Transverse colon (tissue), 4 donors: ENCODE results near the gene CHP1. TPM values are rescaled to one million over a fixed set of nuclear protein-coding genes. Genes with fewer than 3 reads are reported as not detected.

Experiments used
- DNase-seq: peaks from one replicate; pipeline ENCODE4 v3.0.0-alpha.2; 2019
- H3K27ac ChIP-seq, 4 donors: fragments of 200-600 bp; sonication (generic); 2 replicates each; pipeline ENCODE4 v1.5.1; 2016 to 2018; ENCODE audit warnings: inconsistent platforms in 4 of 4
- H3K27me3 ChIP-seq: fragments of 200-600 bp; sonication (generic); 2 replicates; pipeline ENCODE4 v1.5.1; 2017; ENCODE audit warnings: inconsistent platforms
- H3K36me3 ChIP-seq, 4 donors: fragments of 200-600 bp; sonication (generic); 2 replicates each; pipeline ENCODE4 v1.5.1; 2017 to 2019; ENCODE audit warnings: inconsistent platforms in 4 of 4
- H3K4me1 ChIP-seq, 4 donors: fragments of 200-600 bp; sonication (generic); 2 replicates each; pipeline ENCODE4 v1.5.1; 2017 to 2020; ENCODE audit warnings: inconsistent platforms in 4 of 4
- H3K4me3 ChIP-seq, 4 donors: fragments of 200-600 bp; sonication (generic); 1 replicate in 1 of 4; 2 replicates in 3 of 4; pipeline versions ENCODE4 v1.5.1 to v1.6.1; 2017 to 2019; ENCODE audit warnings: inconsistent platforms in 4 of 4
- H3K9me3 ChIP-seq, 2 donors: fragments of 200-600 bp; sonication (generic); 2 replicates each; pipeline ENCODE4 v1.5.1; 2017 to 2019; ENCODE audit warnings: inconsistent platforms in 2 of 2
- EP300 ChIP-seq: sonication (generic); formaldehyde crosslinking; IDR thresholded peaks from one replicate; pipeline ENCODE4 v1.6.1; 2017; ENCODE audit warnings: antibody characterized with exemption, low read depth
- POLR2A ChIP-seq: fragments of 450-650 bp; IDR thresholded peaks from one replicate; pipeline ENCODE4 v1.6.1; 2016; ENCODE audit warnings: antibody characterized with exemption, mild to moderate bottlenecking, moderate library complexity
- POLR2AphosphoS5 ChIP-seq, 3 donors: sonication (generic); formaldehyde crosslinking; IDR thresholded peaks; one replicate each; pipeline ENCODE4 v1.6.1; 2016; ENCODE audit warnings: antibody characterized with exemption in 3 of 3
- WGBS, 2 donors: methylation state at CpG; one replicate each; pipeline ENCODE4 v1.1.5; 2018; ENCODE audit warnings: low coverage in 1 of 2; 5-methylcytosine and 5-hydroxymethylcytosine counted together
- in situ Hi-C, 4 donors: fragments of 200-750 bp; cut with MboI; loops; one replicate each; pipeline versions ENCODE4 v1.15.0 to v1.15.1; 2017; ENCODE audit warnings: low sequenced_read_pairs in 3 of 4, low pct_ligation_motif_present in 1 of 4, low pct_unique_long_range_greater_than_20kb in 1 of 4
- intact Hi-C: fragments of 100-400 bp; cut with DNase I; formaldehyde crosslinking; loops from one replicate; pipeline ENCODE4 v1.15.1; 2023; ENCODE audit warnings: low total_unique reads
- total RNA-seq, 4 donors: library from RNA; depleted of rRNA; stranded (reverse); fragments of >200 nt; gene quantifications; one replicate each; pipeline ENCODE4 v1.1.0, GENCODE V29; 2016
- TF ChIP-seq, protein P1 (sequence below), 5 experiments: fragments of 200-600 bp in 3 of 5; fragments of 450-650 bp in 2 of 5; sonication (generic) in 3 of 5; IDR thresholded peaks; 1 replicate in 2 of 5; 2 replicates in 3 of 5; pipeline ENCODE4 v1.5.1; 2016 to 2017; ENCODE audit warnings: antibody characterized with exemption in 5 of 5, inconsistent platforms in 3 of 5, mild to moderate bottlenecking in 2 of 5, moderate library complexity in 1 of 5

Gene CHP1
- total RNA-seq, 4 donors from 2014 or later: 321 to 818 (median 572) TPM

DNA sequence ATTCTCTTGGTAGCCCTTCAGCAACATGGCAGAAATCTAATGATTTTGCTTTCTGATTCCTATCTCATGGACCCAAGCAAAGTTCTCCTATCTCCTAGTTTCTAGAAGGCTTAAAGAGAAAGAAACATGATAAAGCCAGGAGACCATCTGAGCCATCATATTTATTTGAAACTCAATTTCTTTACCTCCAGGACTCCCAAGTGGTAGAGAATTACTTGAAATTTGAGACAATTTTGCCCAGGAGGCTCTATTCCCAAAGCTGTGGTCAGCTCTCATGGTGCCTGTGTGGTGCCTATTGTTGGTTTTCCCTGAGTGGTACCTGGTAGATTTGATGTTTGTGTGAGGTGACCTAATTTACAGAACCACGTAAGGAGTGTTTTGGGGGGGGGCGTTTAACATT is 38.8 kb downstream of the CHP1 start:
- WGBS, 2 donors: 94 to 95% methylated on average over 2 of the region's 2 CpGs
- TF ChIP-seq, protein P1, sequence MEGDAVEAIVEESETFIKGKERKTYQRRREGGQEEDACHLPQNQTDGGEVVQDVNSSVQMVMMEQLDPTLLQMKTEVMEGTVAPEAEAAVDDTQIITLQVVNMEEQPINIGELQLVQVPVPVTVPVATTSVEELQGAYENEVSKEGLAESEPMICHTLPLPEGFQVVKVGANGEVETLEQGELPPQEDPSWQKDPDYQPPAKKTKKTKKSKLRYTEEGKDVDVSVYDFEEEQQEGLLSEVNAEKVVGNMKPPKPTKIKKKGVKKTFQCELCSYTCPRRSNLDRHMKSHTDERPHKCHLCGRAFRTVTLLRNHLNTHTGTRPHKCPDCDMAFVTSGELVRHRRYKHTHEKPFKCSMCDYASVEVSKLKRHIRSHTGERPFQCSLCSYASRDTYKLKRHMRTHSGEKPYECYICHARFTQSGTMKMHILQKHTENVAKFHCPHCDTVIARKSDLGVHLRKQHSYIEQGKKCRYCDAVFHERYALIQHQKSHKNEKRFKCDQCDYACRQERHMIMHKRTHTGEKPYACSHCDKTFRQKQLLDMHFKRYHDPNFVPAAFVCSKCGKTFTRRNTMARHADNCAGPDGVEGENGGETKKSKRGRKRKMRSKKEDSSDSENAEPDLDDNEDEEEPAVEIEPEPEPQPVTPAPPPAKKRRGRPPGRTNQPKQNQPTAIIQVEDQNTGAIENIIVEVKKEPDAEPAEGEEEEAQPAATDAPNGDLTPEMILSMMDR (IDR thresholded peaks at IDR 0.05): no peak
- TF ChIP-seq EP300: no peak
- TF ChIP-seq POLR2A: no peak
- TF ChIP-seq POLR2AphosphoS5 (IDR thresholded peaks at IDR 0.05): no peak
- no peaks in the 10 kb centered on the region for H3K27me3 ChIP-seq
- no peak for DNase-seq
- no peaks in the 10 kb centered on the region for H3K4me1 ChIP-seq
- in situ Hi-C loops (no loop called here), intact Hi-C loops (no loop called here)
- no peak overlapping the region for H3K27ac ChIP-seq
- H3K4me3 ChIP-seq: no peak overlapping the region
- H3K9me3 ChIP-seq: no peaks in the 10 kb centered on the region
- peaks cover 0 to 38% (median 12%) of the 10 kb centered on the region in 4 donors for H3K36me3 ChIP-seq

DNA sequence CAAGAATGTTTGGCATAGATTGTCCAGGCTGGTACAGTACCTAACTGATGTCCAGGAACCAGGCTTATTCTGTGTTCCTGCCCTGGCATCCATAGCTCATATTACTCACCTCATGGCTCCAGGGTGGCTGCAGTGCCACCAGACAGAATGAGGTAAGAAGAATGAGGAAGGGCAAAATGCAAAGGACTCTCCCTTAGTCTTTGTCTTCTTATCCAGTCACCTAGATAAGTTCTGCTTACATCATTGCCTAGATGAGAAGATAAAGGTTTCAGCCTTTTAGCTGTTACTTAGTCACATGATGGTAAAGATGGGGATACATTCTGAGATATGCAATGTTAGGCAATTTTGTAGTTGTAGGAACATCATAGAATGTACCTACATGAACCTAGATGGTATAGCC is 45.8 kb downstream of the CHP1 start:
- no peaks in the 10 kb centered on the region for H3K4me1 ChIP-seq
- H3K4me3 ChIP-seq: no peak overlapping the region
- TF ChIP-seq POLR2AphosphoS5 (IDR thresholded peaks at IDR 0.05) (no peak), POLR2A (no peak), EP300 (no peak)
- TF ChIP-seq, protein P1 (IDR thresholded peaks at IDR 0.05): no peak
- intact Hi-C loops (no loop called here), in situ Hi-C loops (no loop called here)
- no peak overlapping the region for H3K27ac ChIP-seq
- no peaks in the 10 kb centered on the region for H3K27me3 ChIP-seq
- DNase-seq: no peak
- H3K36me3 ChIP-seq: peaks cover 0 to 40% (median 9%) of the 10 kb centered on the region in 4 donors
- H3K9me3 ChIP-seq: no peaks in the 10 kb centered on the region

DNA sequence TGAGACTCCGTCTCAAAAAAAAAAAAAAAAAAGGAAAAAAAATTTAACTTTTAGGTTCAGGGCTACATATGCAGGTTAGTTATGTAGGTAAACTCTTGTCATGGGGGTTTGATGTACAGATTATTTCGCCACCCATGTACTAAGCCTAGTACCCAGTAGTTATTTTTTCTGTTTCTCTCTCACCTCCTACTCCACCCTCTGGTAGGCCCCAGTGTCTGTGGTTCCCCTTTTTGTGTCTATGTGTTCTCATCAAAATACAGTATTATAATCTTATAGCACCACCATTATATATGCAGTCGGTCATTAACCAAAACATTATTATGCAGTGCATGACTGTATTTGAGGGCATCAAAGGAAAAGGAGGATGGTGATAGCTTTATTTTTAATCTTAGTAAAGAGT is 47.3 kb downstream of the CHP1 start:
- TF ChIP-seq POLR2AphosphoS5 (IDR thresholded peaks at IDR 0.05) (no peak), POLR2A (no peak), EP300 (no peak)
- TF ChIP-seq, protein P1 (IDR thresholded peaks at IDR 0.05): no peak
- H3K4me3 ChIP-seq: no peak overlapping the region
- no peak for DNase-seq
- peaks cover 0 to 26% (median 5%) of the 10 kb centered on the region in 4 donors for H3K36me3 ChIP-seq
- H3K9me3 ChIP-seq: no peaks in the 10 kb centered on the region
- no peak overlapping the region for H3K27ac ChIP-seq
- intact Hi-C loops: no loop called here
- peaks cover 0 to 5% (median 2%) of the 10 kb centered on the region in 4 donors for H3K4me1 ChIP-seq
- 94 to 100% methylated on average over 2 to 3 of the region's 3 CpGs for WGBS, 2 donors
- H3K27me3 ChIP-seq: no peaks in the 10 kb centered on the region
- in situ Hi-C loops: no loop called here

DNA sequence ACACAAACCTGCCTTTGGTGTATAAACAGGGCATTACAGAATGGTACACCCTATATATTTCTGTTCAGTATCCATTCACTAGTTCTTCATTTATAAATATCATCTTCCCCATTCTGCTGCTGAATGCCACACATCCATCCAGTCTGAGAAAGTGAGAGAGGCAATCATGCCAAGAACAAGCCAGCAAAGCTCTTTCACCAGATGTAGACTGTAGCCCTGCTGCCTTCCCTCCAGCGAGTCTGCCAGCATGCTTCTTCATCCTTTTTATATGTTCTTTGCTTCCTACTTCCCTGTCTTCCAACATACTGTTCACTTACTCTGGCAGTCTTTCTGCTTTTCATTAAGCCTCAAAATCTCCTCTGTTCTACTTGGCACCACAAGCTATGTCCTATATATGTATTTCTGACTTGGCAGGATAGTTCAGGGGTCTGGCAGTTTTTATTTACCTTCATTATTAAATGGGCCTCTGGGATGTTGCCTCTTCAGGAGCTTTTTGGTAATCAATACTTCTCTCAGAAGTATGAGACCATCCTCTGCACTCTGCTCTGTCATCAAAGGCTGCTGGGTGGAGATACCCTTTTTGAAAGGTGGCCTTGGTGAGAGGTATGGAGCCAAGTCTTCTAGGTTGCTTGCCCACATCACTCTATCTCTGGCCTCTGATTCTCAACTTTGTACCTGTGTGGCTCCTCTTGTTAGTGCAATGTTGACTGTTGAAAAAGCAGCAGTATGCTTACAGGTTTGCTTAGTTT is 48.6 kb downstream of the CHP1 start:
- intact Hi-C loops: no loop called here
- H3K9me3 ChIP-seq: no peaks in the 10 kb centered on the region
- TF ChIP-seq EP300 (no peak), POLR2A (no peak), POLR2AphosphoS5 (IDR thresholded peaks at IDR 0.05) (no peak)
- TF ChIP-seq, protein P1 (IDR thresholded peaks at IDR 0.05): no peak
- no peaks in the 10 kb centered on the region for H3K27me3 ChIP-seq
- peaks cover 0 to 5% (median 2%) of the 10 kb centered on the region in 4 donors for H3K4me1 ChIP-seq
- 85 to 100% methylated on average over 1 of the region's 1 CpG for WGBS, 2 donors
- in situ Hi-C loops: no loop called here
- DNase-seq: no peak
- H3K36me3 ChIP-seq: peaks cover 0 to 25% (median 3%) of the 10 kb centered on the region in 4 donors
- H3K27ac ChIP-seq: no peak overlapping the region
- no peak overlapping the region for H3K4me3 ChIP-seq
